ENCODE results near the gene AFF3.

DNA sequence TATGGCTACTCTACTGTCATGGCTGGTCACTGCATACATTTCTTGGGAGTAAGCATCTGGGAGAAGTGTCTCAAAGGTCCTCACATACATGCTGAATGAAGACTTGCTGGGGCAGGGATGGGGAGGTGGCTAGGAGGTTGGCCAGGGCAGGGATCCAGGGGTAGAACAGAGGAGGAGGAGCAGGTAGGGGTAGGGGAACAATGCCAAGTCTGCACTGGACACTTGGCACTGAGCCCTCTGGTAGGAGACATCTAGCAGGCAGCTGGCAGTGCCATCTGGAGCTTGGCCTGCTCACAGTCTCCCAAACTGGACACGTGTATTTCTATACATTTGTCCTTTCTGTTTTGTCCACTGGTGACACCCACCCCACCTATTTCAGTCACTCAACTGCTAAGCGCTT is 589.9 kb downstream of the AFF3 start:
- TF ChIP-seq, protein P1, sequence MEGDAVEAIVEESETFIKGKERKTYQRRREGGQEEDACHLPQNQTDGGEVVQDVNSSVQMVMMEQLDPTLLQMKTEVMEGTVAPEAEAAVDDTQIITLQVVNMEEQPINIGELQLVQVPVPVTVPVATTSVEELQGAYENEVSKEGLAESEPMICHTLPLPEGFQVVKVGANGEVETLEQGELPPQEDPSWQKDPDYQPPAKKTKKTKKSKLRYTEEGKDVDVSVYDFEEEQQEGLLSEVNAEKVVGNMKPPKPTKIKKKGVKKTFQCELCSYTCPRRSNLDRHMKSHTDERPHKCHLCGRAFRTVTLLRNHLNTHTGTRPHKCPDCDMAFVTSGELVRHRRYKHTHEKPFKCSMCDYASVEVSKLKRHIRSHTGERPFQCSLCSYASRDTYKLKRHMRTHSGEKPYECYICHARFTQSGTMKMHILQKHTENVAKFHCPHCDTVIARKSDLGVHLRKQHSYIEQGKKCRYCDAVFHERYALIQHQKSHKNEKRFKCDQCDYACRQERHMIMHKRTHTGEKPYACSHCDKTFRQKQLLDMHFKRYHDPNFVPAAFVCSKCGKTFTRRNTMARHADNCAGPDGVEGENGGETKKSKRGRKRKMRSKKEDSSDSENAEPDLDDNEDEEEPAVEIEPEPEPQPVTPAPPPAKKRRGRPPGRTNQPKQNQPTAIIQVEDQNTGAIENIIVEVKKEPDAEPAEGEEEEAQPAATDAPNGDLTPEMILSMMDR (IDR thresholded peaks at IDR 0.05), result no peak
- TF ChIP-seq POLR2A (IDR thresholded peaks at IDR 0.05) (no peak), EP300 (IDR thresholded peaks at IDR 0.05) (no peak)
